Bronchial epithelial cell (primary cell): ENCODE measurements around the gene KRTAP4-4. TPM values are rescaled to one million over a fixed set of nuclear protein-coding genes. Genes with fewer than 3 reads are reported as not detected.

Experiments
- DNase-seq: peaks from one replicate; pipeline ENCODE4 v3.0.0-alpha.2; 2010; ENCODE audit warnings: low read depth
- FAIRE-seq: peaks from 2 replicates; lab custom pipeline; 2011; peaks lifted over from hg19 to GRCh38; lab: Jason Lieb, UNC
- H3K27me3 ChIP-seq: 2 replicates; pipeline ENCODE4 v1.5.1; 2011; ENCODE audit warnings: low read length; ENCODE audit not compliant: control insufficient read depth, insufficient read depth
- H3K36me3 ChIP-seq: 2 replicates; pipeline ENCODE4 v1.5.1; 2011; ENCODE audit warnings: low read length; ENCODE audit not compliant: control insufficient read depth, insufficient read depth
- H3K4me3 ChIP-seq: 2 replicates; pipeline ENCODE4 v1.5.1; 2011; ENCODE audit warnings: mild to moderate bottlenecking, low read depth, low read length, control low read depth
- CTCF ChIP-seq: IDR thresholded peaks from 2 replicates; pipeline ENCODE4 v1.5.1; 2011; ENCODE audit warnings: mild to moderate bottlenecking, moderate library complexity, low read length, control low read depth, inconsistent platforms; ENCODE audit not compliant: insufficient read depth, severe bottlenecking
- total RNA-seq: library from RNA; depleted of rRNA; stranded (reverse); fragments of >200 nt; gene quantifications from 2 replicates; pipeline ENCODE4 v1.2.1, GENCODE V29; 2014

The KRTAP4-4 gene
- total RNA-seq, 1 donor from 2014 or later = not detected

GRCh38 chr17:41185001-41185400 lies 24.5 kb upstream of the KRTAP4-4 start:
- Histone ChIP-seq H3K4me3 (no peak overlapping the region), H3K27me3 (no peaks in the 10 kb centered on the region), H3K36me3 (no peaks in the 10 kb centered on the region)
- DNase-seq (peak; percentile 15), FAIRE-seq (no peak)
- TF ChIP-seq CTCF = no peak

GRCh38 chr17:41184480-41184961 lies 24.0 kb upstream of the KRTAP4-4 start, which contains the start of gene KRTAP4-1:
TSS of gene KRTAP4-1 (minus strand) at chr17:41184911. CDS start at chr17:41184854, 57 bp downstream.
- DNase-seq = no peak
- FAIRE-seq = no peak

GRCh38 chr17:41178843-41179616 lies 18.5 kb upstream of the KRTAP4-4 start:
- Histone ChIP-seq H3K36me3 (no peaks in the 10 kb centered on the region), H3K27me3 (no peaks in the 10 kb centered on the region), H3K4me3 (no peak overlapping the region)
- FAIRE-seq (no peak), DNase-seq (peak; percentile 21)
- TF ChIP-seq CTCF = no peak

More at GRCh38 chr17:41184480-41184961, 24.0 kb upstream of the KRTAP4-4 start, which contains the start of gene KRTAP4-1:
- Histone ChIP-seq H3K4me3 (no peak within 1 kb of the TSS), H3K27me3 (no peaks in the 10 kb centered on the region), H3K36me3 (no peaks in the 10 kb centered on the region)
- no peak for TF ChIP-seq CTCF

DNA sequence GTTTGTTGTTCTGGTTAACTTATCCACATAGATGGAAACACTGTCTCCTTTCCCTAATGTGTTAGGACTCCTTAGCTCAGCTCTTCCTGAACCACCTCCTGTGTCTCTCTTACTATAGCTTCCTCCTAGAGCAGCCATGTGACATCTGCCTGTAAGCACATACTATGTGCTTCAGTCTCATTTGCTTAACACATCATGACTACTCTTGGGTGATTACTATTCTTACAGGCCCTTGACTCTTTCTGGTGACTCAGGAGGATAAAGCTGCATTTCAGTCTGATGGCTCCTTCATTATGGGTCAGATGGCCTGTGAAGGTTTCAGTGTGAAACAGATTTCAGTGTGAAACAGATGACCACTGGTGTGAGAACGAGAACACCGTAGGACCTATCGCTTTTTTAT lies 17.8 kb upstream of the KRTAP4-4 start:
- Histone ChIP-seq H3K4me3 (no peak overlapping the region), H3K36me3 (no peaks in the 10 kb centered on the region), H3K27me3 (no peaks in the 10 kb centered on the region)
- TF ChIP-seq CTCF = no peak
- DNase-seq (peak; percentile 83), FAIRE-seq (peak; percentile 81)

GRCh38 chr17:41177727-41178271 lies 17.3 kb upstream of the KRTAP4-4 start, which contains the start of gene KRTAP4-2:
TSS of gene KRTAP4-2 (minus strand) at chr17:41178221. CDS start at chr17:41178164, 57 bp downstream.
- no peak for TF ChIP-seq CTCF
- H3K4me3 ChIP-seq = no peak within 1 kb of the TSS
- FAIRE-seq (no peak), DNase-seq (no peak)
- no peaks in the 10 kb centered on the region for H3K27me3 ChIP-seq
- H3K36me3 ChIP-seq = no peaks in the 10 kb centered on the region
